H1 (cell line): Measurements from ENCODE around the gene KRT5. TPM values are rescaled to one million over a fixed set of nuclear protein-coding genes. Genes with fewer than 3 reads are reported as not detected.

Experiments used
- JUND ChIP-seq: IDR thresholded peaks from 2 replicates; pipeline ENCODE4 v1.6.1; 2011; ENCODE audit warnings: mild to moderate bottlenecking, improper control_type of control experiment, low read length
- MAFK ChIP-seq: IDR thresholded peaks from 2 replicates; pipeline ENCODE4 v1.6.1; 2012; ENCODE audit warnings: low read depth, mild to moderate bottlenecking, improper control_type of control experiment, low read length
- ZNF274 ChIP-seq: IDR thresholded peaks from 2 replicates; pipeline ENCODE4 v1.7.0; 2012; ENCODE audit warnings: low read length, borderline replicate concordance; ENCODE audit errors: extremely low read depth
- polyA plus RNA-seq, 7 experiments: library from polyadenylated mRNA; depleted of rRNA in 3 of 7; stranded (reverse) in 5 of 7; unstranded in 2 of 7; fragments of >200 nt in 5 of 7; fragments of 200-250 nt in 2 of 7; gene quantifications; 1 replicate in 5 of 7; 2 replicates in 1 of 7; 4 replicates in 1 of 7; pipeline versions ENCODE4 v1.2.1 to v1.2.3, GENCODE V29; 2011 to 2013; ENCODE audit warnings: missing spikeins in 2 of 7, mixed read lengths in 2 of 7
- total RNA-seq: library from RNA; stranded (reverse); fragmentation: NEBNext Ultra II Directional; extraction: Animal tissue kit (Norgen Biotek cat#: 25700); gene quantifications from 2 replicates; pipeline ENCODE4 v1.2.1, GENCODE V29; 2021

KRT5 gene
- total and polyA plus RNA-seq, 2 of the 8 experiments (the other 6 are each of a cell fraction or from before 2014, with no cell fraction given), result 0.18 TPM; not detected in 1

DNA sequence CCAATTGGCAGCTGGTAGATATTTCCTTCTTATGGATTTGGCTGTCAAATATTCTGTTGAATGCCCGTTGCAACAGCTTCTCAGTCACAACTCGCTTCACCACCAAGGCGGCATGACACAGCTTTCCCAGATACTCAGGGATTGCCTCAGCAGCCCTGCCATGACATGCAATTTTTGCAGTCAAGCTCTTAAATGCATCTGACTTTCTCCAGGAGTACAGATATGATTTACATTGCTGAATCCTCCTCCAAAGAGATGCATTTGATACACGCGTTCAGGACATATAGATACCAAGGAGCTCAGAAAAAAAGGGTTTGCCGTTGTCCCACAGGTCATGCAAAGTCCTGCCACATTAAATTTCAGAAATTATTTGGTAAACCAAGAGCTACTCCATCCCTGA is 6.5 kb downstream of the KRT5 start (continued):
- TF ChIP-seq ZNF274 (no peak), JUND (no peak), MAFK (no peak)
